GM12801 (cell line): ENCODE results near the gene NRXN2.

Experiments used
- CTCF ChIP-seq: IDR thresholded peaks from one replicate; pipeline ENCODE4 v1.5.1; 2011; ENCODE audit warnings: control low read depth; ENCODE audit not compliant: insufficient read length; ENCODE audit errors: extremely low read depth

NRXN2 gene

GRCh38 chr11:64599698-64600211, 123.2 kb downstream of the NRXN2 start:
- no peak for TF ChIP-seq CTCF

- no peak for TF ChIP-seq CTCF
These were observed 124.0 kb downstream of the NRXN2 start for GRCh38 chr11:64598797-64599697.

- no peak for TF ChIP-seq CTCF
These were observed 124.7 kb downstream of the NRXN2 start for GRCh38 chr11:64598106-64598796.

DNA sequence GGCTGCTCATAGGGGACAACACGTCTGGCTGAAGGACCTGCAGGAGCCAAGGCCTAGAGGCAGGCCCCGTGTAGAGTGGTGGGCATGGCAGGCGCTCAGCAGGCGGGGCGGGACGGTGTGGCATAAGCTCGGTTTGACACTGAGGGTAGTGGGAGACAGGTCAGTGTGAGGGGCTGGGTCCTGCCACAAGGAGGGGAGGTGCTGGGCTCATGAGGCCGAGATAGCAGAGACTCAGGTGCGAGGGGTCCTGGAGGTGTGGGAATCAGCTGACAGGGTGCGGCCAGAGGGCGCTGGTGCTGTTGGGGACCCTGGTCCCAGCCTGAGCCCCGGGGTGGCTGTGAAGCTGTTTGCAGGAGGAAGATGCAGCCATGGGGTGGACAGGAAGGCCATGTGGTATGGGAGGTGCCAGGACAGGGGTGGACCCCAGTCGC, 125.3 kb downstream of the NRXN2 start:
- TF ChIP-seq CTCF, result no peak

DNA sequence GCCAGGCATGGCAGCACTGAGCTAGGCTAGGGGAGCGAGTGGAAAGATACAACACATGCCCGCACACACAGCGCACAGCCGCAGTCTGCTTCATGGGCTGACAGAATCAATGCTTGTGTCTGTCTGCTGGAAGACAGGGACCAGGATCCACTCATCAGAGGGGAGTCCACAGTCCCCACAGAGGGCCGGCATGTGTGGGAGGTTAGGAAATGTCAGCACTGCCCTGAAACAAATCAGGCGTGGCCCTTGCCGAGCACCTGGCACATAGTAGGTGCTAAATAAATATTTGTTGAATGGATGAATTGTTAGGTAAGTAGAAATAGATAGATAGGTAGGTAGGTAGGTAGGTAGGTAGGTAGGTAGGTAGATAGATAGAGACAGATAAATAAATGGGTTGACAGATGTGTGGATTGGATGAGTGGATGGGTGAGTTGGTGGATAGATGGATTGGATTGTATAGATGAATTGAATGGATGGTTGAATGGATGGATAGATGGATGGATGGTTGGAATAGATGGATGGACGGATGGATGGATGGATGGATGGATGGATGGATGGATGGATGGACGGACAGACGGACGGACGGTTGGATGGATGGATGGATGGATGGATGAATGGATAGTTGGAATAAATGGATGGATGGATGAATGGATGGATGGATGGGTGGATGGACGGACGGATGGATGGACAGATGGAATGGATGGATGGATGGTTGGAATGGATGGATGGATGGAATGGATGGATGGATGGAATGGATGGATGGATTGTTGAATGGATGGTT, 128.6 kb downstream of the NRXN2 start:
- TF ChIP-seq CTCF, result no peak

DNA sequence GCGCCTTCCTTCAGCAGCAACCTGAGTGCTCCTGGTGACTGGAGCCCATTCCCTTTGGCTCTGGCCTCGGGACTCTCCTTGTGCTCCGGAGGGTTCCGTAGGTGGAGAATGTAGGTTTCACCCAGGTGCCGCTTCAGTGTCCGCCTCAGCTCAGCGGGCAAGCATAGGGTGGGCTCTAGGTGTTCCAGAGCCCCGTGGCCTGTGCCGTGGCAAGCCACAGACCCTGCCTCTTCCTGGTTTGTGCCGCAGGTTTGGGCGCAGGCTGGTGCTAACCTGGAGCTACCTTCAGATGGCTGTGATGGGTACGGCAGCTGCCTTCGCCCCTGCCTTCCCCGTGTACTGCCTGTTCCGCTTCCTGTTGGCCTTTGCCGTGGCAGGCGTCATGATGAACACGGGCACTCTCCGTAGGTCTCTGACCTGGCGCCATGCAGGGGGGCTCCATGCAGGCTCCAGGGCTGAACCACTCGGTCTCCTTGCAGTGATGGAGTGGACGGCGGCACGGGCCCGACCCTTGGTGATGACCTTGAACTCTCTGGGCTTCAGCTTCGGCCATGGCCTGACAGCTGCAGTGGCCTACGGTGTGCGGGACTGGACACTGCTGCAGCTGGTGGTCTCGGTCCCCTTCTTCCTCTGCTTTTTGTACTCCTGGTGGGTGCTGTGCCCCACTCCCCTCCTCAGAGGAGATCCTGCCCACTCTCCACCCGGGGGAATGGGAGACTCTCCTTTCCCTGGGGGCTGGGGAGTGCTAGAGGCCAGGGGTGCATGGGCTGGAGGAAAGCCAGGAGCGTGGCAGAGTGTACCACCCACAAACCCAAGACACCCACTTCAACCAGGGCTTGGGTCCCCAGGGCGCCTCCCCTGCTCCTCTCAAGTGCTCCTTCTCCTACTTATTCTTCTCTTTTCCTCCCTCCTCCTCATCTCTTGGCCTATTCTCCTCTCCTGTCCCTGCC, 129.6 kb downstream of the NRXN2 start:
- no peak for TF ChIP-seq CTCF
